GM06990 (cell line): ENCODE results near the gene ATG2B.

Source experiments
- DNase-seq: peaks from one replicate; pipeline ENCODE4 v3.0.0-alpha.2; 2011; ENCODE audit not compliant: insufficient read length; ENCODE audit errors: extremely low read depth
- H3K27me3 ChIP-seq: replicated peaks from 2 replicates; pipeline ENCODE4 v1.6.0; 2011; ENCODE audit warnings: low read length; ENCODE audit not compliant: control insufficient read depth, insufficient read depth
- H3K36me3 ChIP-seq: 2 replicates; pipeline ENCODE4 v1.5.1; 2011; ENCODE audit warnings: low read length; ENCODE audit not compliant: control insufficient read depth, insufficient read depth
- H3K4me3 ChIP-seq: replicated peaks from 2 replicates; pipeline ENCODE4 v1.5.1; 2011; ENCODE audit warnings: low read depth, mild to moderate bottlenecking, control low read depth, low read length
- TF ChIP-seq, protein P1 (sequence below): IDR thresholded peaks from 2 replicates; pipeline ENCODE4 v1.5.1; 2011; ENCODE audit warnings: low read length, control low read depth, mild to moderate bottlenecking, inconsistent platforms; ENCODE audit not compliant: insufficient read depth, poor library complexity, severe bottlenecking

The ATG2B gene

DNA sequence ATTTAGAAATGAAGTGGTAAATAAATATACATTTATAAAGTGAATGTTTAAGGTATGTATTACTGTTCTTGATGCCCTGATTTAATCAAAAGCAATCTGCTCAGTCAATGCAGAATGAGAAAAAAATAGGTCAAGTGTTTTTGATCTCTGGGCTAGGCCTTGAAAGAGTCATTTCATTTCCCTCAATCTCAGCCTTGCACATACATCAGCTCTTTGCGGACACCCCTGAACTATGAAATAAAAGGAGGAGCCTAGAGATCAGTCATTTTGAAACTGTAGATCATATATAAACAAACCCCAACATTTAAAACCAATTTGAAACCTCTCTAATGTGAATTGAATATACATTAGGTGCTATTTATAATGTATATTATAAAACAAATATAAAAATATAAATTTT, 42.5 kb downstream of the ATG2B start:
- Histone ChIP-seq H3K4me3 (no peak overlapping the region), H3K36me3 (no peaks in the 10 kb centered on the region), H3K27me3 (no peaks in the 10 kb centered on the region)
- TF ChIP-seq, protein P1, sequence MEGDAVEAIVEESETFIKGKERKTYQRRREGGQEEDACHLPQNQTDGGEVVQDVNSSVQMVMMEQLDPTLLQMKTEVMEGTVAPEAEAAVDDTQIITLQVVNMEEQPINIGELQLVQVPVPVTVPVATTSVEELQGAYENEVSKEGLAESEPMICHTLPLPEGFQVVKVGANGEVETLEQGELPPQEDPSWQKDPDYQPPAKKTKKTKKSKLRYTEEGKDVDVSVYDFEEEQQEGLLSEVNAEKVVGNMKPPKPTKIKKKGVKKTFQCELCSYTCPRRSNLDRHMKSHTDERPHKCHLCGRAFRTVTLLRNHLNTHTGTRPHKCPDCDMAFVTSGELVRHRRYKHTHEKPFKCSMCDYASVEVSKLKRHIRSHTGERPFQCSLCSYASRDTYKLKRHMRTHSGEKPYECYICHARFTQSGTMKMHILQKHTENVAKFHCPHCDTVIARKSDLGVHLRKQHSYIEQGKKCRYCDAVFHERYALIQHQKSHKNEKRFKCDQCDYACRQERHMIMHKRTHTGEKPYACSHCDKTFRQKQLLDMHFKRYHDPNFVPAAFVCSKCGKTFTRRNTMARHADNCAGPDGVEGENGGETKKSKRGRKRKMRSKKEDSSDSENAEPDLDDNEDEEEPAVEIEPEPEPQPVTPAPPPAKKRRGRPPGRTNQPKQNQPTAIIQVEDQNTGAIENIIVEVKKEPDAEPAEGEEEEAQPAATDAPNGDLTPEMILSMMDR: no peak
- no peak for DNase-seq

DNA sequence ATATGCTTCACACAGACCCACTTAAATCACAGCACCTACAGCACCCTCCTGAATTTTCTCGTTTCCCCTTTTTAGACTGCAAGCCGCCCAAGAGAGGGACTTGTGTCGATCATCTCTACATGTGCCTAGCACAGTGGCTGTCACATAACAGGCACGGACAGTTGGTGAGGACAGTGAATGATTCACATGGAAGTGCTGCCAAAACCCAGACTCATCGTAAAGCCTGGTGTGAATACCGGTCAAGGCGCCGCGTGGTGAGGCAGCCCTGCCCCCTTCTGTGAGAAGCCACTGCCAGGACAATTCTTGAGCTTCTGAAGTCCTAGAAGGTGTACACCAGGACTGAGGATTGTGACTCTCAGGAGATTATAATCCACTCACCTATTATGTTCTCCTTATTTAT, 44.3 kb downstream of the ATG2B start:
- H3K27me3 ChIP-seq: no peaks in the 10 kb centered on the region
- no peaks in the 10 kb centered on the region for H3K36me3 ChIP-seq
- TF ChIP-seq, protein P1: no peak
- no peak overlapping the region for H3K4me3 ChIP-seq
- no peak for DNase-seq

DNA sequence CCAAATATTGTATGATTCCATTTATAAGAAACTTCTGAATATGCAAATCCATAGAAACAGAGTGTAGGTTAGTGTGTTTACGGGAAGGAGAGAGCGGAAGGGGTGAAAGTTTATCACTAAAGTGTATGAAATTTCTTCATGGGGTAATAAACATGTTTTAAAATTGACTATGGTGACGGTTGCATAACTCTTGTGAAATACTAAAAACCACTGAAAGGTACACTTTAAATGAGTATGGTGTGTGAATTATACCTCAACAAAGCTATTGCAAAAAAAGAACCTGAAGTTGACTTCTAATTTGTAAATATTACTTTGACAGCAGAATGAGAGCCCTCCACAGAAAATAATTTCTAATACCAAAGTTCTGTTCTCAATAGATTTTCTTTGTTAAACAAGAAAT, 47.1 kb downstream of the ATG2B start:
- TF ChIP-seq, protein P1: no peak
- Histone ChIP-seq H3K36me3 (no peaks in the 10 kb centered on the region; the same call in 1 of the 2 replicates), H3K27me3 (no peaks in the 10 kb centered on the region), H3K4me3 (no peak overlapping the region)
- DNase-seq: no peak

DNA sequence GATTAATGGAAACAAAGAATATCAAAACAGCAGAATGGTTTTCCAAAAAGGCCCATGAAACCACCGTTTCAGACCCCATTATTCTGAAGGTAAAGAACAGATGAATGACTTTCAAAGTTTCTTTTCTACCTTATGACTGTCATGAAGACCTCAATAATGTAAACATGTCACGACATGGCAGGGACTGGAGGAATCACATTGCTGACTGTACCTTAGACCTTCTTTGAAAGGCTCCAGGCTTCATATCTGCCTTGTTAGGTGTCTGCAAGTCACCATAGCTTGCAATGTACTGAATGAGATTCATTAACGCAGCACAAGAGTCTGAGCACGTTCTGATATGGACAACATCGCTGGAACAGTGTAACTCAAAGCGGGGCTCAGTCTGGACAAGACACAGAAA, 52.2 kb downstream of the ATG2B start:
- TF ChIP-seq, protein P1: no peak
- H3K4me3 ChIP-seq: no peak overlapping the region
- peaks cover 3% of the 10 kb centered on the region for H3K36me3 ChIP-seq
- H3K27me3 ChIP-seq: no peaks in the 10 kb centered on the region
- no peak for DNase-seq

DNA sequence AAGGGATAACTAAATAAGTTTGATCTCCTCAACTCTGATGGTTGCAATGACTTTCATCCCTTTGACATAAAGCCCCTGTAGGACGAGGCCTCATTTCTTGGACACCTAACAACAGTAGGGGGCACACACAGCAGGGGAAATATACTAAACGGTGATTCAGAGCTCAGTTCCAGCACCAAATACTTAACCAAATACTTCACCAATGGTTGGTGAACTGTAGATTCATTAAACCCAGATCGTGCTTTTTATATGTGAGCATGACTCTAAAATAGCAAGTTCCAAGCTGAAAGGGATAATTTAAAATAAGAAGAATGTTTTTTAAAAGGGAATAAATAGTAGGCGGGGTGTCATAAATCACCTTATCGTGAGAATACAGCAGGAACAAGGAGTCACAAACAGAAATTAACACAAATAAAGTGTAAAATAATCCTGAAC, 53.2 kb downstream of the ATG2B start:
- Histone ChIP-seq H3K27me3 (no peaks in the 10 kb centered on the region), H3K4me3 (no peak overlapping the region), H3K36me3 (peaks cover 3% of the 10 kb centered on the region)
- TF ChIP-seq, protein P1: no peak
- no peak for DNase-seq
